HG03575 (cell line): ENCODE results near the gene TSACC.

Source experiments
- ATAC-seq: cut with Tn5 transposase; IDR thresholded peaks from one replicate; pipeline ENCODE4 v1.9.1; 2021; ENCODE audit not compliant: unreplicated experiment, insufficient number of reproducible peaks, low FRiP score; ENCODE audit errors: extremely low read depth

TSACC gene

GRCh38 chr1:156388174-156389137 is 50.1 kb downstream of the TSACC start:
- ATAC-seq = no peak

- ATAC-seq = no peak
Measured at GRCh38 chr1:156389311-156389710, 51.0 kb downstream of the TSACC start.

- ATAC-seq = no peak
Measured at GRCh38 chr1:156390469-156391365, 52.4 kb downstream of the TSACC start.

GRCh38 chr1:156391366-156391677 is 53.0 kb downstream of the TSACC start:
- no peak for ATAC-seq

- no peak for ATAC-seq
Measured at GRCh38 chr1:156391701-156392100, 53.4 kb downstream of the TSACC start.

- ATAC-seq = no peak
Measured at GRCh38 chr1:156392452-156392853, 54.1 kb downstream of the TSACC start.

GRCh38 chr1:156393095-156393494 is 54.8 kb downstream of the TSACC start:
- no peak for ATAC-seq

- no peak for ATAC-seq
Measured at GRCh38 chr1:156394082-156394481, 55.8 kb downstream of the TSACC start.

GRCh38 chr1:156394835-156395461 is 56.6 kb downstream of the TSACC start:
- no peak for ATAC-seq
